ENCODE results near the gene EGR2.

Gene EGR2

DNA sequence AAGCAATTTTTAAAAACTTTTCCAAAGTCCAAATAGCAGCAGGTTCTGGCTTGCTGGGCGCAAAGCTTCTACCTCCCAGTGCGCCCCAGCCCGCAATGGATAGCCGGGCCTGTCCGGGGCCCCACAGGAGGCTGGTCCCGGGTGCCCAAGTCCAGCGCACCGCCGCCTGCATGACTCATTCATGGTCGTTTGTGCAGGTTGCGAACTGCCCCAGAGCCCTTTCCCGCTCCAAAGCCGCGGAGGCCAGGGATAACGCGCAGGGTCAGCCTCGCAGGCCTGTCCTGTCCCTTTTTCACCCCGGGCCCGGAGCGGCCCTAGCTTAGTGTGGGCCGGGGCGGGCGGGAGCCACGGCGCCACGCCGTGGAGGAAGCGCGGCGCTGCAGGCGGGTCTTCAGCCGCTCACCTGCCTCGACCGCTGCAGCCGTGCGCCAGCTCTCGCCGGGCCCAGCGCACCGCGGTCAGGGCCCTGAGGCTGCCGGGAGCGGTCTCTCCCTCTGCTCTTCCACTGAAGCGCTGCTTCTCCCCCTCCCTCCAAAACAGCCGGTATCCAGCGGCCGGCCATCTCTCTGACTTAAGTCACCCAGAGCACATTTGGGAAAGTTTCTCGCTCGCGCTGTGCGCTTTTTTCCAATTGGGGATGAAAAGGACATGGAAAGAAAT is 1.7 kb upstream of the EGR2 start:
- peak; percentile 67 for DNase-seq

GRCh38 chr10:62817121-62817765 is 1.1 kb upstream of the EGR2 start:
- no peak for DNase-seq

DNA sequence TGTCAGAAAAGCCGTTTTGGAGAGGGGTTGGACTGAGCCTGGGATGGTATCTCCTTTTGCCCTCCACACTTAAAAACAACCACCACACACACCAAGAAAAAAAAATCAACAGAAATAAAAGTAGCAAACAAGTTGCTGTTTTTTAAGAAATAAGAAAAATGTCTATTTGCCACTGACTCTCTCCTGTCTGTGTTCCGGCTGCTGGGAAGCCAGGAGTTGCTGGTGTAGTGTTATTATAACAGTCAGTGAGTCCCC is 163 bp downstream of the EGR2 start:
- DNase-seq: no peak

GRCh38 chr10:62815381-62816075 is 638 bp downstream of the EGR2 start:
- no peak for DNase-seq

DNA sequence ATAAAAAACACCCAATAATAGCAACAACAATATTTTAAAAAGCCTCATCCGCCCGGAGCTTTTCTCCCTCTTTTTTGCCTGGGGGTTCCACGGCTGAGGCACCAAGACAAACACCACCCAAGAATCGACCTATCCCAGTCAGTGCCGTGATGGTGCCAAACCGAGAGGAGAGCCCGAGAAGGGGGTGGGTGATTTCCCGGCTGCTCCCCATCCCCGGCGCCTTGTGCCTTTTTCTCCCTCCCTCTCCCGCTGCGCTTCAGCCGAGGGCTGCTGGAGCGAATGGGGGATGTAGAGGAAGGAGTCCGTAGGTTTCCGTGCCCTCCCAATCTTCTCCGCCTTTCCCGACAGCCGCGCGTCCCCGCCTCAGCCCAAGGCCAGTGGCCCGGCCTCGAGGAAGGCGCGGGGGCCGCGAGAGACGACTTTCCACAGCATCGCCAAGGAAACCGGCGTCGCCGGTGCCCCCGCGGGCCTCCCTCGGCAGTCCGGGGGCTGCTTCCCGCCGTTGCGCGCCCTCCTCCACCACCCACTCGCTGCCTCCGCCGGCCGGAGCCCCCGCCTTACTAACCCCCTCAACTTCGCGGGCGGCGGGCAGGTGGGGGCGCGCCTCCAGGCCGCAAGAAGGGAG is 1.3 kb downstream of the EGR2 start:
- no peak for DNase-seq

GRCh38 chr10:62813981-62814380 is 2.2 kb downstream of the EGR2 start:
- no peak for DNase-seq

- DNase-seq: no peak
Observed at GRCh38 chr10:62813453-62813852, 2.7 kb downstream of the EGR2 start.

DNA sequence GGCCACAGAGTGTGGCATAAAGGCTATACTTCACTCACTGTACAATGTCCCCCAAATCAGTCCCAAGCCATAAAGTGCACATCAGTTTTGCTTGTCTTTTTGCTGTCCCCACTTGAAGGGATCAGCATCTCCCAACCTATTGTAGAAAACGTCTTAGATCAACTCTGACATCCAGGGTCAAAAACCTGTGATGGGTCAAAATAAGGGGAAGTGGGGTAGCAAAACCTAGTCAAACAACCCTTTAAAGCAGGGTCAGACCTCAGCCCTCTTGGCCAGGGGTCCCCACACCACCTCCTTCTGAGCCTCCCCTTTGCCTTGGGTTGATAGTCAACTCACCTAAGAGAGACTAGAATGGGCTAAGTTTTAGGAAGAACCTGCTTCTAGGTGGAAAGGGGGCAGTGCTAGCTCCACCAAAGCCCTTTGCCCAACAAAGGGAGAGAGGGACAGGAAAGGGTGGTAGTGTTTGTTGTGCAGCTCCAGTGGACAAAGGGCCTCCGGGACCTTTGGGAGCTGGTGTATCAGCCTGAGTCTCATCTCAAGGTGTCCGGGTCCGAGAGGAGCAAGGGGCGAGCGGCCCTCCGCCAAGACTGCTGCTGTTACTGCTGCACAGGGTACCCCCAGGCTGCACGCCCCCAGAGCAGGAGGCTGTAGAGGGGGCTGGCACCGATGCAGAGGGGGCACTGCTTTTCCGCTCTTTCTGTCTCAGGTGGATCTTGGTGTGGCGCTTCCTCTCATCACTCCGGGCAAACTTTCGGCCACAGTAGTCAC is 3.3 kb downstream of the EGR2 start:
- DNase-seq: no peak

DNA sequence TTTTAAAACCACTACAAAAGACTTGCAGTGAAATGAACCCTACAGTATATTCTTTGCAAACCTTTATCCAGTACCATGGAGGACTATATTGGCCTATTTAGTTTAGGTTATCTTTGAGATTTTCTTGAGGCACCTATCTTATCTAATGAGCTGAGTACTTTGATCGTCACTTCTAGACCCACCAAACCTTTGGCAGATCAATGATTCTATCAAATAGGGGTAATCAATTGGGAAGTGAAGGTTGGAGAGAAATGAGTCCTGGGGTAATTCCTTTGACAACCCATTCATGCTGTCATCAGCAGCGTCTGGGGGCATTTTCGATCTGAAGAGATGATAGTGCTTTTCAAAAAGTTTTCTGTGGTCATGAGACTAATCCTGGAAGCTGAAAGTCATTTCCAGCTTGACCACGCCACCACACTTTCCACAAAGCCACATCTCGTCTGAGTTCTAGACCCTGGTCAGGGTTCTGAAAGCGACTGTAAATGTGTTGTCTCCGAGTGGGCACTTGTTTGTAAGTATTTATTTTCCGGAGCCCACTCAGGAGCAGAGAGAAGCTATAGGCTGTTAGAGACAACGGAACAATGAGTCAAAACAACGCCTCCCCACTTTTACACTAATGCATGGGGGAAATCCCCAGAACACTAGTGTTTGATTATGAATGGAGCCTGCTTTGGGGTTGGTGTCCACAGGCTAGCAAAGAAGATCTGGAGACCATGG is 4.8 kb downstream of the EGR2 start:
- DNase-seq: peak; percentile 90

DNA sequence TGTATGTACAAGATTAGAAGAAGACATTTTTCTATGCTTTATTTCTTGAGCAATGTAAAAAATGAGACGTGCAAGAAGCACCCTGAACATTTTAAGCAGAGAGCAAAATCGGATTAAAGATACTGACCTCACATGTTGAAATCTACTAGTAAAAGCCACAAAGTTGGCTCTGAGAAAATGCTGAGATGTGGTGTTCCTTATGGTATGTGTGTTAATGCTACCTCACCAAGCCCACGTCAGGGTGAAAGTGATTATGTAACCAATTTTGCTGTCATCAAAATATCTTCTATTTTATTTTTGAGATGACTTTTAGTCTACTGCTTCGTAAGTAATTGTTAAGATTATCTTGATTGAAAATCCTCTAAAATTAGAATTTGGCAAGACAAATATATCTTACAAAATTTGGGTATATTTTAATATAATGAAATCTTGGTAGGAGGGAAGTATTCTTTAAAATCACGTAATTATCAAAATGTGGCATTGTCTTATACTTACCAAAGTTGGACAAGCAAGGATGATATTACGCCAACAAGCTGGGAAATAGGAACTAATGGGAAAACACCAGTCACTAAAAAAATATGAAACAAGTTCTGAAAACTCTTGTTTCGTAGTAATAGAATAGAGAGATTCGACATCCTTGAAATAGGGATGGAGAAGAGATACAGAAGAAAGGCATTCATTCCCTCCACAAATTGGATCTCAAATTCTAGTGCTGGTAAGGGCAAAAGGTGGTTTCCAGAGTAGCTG is 5.8 kb downstream of the EGR2 start:
- no peak for DNase-seq

DNA sequence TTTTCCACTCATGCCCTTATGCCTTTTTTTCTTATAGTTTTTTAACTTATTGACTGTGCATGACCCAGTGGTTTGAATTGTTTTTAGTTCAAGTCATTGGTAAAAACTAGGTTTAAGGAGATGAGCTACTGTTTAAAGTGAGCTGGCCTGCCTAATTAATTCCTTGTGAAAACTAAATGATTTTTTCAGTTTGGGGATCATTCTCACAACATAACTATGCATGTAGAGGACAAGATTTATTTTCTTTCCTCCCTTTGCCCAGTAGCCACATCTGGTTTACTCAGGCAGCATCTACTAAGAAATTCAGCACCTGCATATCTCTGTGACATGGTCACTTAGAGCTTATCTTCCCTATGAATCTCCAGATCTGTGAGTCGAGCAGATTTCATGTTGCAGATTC is 9.9 kb downstream of the EGR2 start:
- DNase-seq: no peak

- DNase-seq: no peak
Observed at GRCh38 chr10:62805231-62806099, 10.7 kb downstream of the EGR2 start.

DNA sequence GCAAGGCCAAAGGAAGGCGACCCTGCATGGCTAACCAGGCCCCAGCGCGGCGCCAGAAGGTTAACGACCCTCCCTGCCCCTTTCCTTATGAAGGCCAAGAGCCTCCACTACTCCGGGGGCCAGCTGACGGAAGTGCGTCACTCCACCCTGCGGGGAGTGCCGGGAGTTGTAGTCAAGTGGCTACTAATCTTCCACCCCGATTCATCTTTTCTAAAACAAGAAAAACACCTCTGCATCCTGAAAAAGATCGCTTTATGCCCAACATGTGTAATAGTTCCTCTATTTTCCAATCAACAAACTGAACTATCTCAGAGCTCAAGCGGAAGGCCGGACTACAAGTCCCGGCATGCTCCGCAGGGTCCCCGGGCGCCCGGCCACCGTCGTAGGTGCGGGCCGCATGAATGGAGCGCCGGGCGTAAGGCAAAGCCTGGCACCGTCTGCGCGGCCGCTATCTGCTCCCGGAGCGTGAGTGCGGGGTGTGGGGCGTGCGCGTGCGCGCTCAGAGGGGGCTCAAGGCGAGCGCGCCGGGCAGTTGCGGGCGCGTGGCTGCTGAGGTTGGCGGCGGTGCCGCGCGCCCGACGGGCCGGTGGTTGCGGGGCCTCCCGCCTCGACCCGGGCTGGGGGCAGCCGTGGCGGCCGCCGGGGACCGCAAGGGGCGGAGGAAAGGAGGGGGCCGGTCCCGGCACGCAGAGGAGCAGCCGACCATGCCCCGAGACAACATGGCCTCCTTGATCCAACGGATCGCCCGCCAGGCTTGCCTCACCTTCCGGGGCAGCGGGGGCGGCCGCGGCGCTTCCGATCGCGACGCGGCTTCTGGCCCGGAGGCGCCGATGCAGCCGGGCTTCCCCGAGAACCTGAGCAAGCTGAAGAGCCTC is 11.6 kb downstream of the EGR2 start, which contains the start of gene ADO:
TSS of gene ADO (plus strand) at position 365 of the 875 bp plus-strand sequence. CDS start at position 705, 340 bp downstream.
- peak; percentile 78 for DNase-seq

DNA sequence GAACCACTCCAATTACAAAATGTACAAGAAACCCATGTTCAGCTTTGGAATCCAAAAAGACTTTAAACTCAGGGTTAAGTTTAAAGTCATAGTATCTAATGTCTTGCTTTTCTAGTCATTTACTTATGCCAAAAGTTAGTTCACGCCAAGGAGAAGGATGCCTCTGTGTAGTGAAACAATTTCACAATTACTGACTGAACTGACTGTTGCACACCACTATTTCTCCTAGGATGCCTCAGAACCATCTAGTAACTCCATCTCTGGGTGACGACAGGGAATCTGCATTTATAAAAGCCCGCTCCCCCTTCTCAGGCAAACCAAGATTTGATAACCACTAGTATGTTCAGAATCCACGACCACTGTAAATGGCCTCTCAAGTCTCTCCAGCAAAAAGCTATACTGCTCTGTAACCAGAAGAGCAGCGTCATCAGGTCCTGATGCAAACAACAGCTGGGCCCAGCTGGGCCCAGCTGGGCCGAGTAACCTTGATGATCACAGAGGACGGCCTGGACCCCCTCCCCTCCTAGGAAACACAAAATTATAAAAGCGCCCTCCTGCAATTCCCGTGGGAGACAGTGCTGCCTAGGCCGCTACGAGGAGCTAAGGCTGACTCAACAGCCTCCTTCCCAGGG is 12.3 kb downstream of the EGR2 start:
- no peak for DNase-seq

GRCh38 chr10:62801871-62802270 is 14.3 kb downstream of the EGR2 start:
- no peak for DNase-seq

GRCh38 chr10:62796896-62797295 is 19.3 kb downstream of the EGR2 start:
- no peak for DNase-seq

DNA sequence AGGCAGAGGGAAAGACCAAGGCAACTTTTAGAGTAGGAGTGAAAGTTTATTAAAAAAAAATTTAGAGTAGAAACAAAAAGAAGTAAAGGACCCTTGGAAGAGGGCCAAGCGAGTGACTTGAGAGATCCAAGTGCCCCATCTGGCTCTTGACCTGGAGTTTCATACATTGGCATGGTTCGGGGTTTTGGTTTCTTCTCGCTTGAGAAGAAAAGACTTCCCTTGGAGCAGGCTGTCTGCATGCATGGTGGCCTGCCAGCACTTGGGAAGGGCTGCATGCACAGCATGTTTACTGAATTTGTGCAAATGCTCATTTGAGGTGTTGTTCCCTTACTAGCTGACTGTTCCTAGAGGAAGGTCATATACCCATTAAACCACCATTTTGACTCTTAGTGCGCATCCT is 20.4 kb downstream of the EGR2 start:
- no peak for DNase-seq

- no peak for DNase-seq
Observed at GRCh38 chr10:62795100-62795499, 21.1 kb downstream of the EGR2 start.

DNA sequence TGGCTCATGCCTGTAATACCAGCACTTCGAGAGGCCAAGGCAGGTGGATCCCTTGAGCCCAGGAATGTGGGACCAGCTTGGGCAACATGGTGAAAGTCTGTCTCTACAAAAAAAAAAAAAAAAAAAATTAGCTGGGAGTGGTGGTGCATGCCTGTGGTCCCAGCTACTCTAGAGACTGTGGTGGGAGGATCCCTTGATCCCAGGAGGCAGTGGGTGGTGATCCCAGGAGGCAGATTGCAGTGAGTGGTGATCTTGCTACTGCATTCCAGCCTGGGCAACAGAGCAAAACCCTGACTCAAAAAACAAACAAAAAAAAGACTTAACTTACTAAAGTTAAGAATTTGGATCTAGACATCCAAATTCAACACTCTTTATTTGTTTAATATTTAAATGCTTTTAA is 21.9 kb downstream of the EGR2 start:
- no peak for DNase-seq
